OCI-LY3 (cell line): ENCODE results near the gene CORO2B.

ENCODE experiments used
- EZH2phosphoT487 ChIP-seq: fragments of 200-600 bp; shearing (Covaris generic); IDR thresholded peaks from 2 replicates; pipeline ENCODE4 v1.6.1; 2018; ENCODE audit warnings: antibody characterized with exemption, mixed run types, low read depth
- TF ChIP-seq, protein P1 (sequence below): fragments of 200-600, 300-600 bp; sonication (generic); IDR thresholded peaks from 2 replicates; pipeline ENCODE4 v1.5.1; 2014; ENCODE audit warnings: antibody characterized with exemption, low read length, low read depth

DNA sequence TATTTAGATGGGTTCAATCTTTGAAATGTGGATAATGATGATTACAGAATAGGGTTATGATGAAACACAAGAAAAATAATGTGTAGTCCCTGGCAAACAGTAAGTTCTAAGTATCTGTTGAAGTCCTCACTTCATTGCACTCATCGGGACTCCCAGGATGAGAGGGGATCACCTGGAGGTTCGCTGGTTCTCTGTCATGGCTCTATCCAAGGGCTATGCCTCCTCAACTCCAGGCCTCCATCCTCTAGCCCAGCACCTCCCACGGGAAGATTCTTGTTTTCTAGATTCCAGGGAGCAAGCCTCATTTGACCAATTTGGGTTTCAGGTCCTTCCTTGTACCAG lies 196.4 kb downstream of the CORO2B start:
- TF ChIP-seq, protein P1, sequence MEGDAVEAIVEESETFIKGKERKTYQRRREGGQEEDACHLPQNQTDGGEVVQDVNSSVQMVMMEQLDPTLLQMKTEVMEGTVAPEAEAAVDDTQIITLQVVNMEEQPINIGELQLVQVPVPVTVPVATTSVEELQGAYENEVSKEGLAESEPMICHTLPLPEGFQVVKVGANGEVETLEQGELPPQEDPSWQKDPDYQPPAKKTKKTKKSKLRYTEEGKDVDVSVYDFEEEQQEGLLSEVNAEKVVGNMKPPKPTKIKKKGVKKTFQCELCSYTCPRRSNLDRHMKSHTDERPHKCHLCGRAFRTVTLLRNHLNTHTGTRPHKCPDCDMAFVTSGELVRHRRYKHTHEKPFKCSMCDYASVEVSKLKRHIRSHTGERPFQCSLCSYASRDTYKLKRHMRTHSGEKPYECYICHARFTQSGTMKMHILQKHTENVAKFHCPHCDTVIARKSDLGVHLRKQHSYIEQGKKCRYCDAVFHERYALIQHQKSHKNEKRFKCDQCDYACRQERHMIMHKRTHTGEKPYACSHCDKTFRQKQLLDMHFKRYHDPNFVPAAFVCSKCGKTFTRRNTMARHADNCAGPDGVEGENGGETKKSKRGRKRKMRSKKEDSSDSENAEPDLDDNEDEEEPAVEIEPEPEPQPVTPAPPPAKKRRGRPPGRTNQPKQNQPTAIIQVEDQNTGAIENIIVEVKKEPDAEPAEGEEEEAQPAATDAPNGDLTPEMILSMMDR: no peak
- no peak for TF ChIP-seq EZH2phosphoT487
